HG03108 (cell line): Measurements from ENCODE around the gene ASCC3.
A peak's percentile ranks its signal among the peaks of the same experiment; 100 is the strongest.

Source experiments
- ATAC-seq: cut with Tn5 transposase; IDR thresholded peaks from one replicate; pipeline ENCODE4 v1.9.1; 2021; ENCODE audit warnings: moderate library complexity; ENCODE audit not compliant: unreplicated experiment

Gene ASCC3

DNA sequence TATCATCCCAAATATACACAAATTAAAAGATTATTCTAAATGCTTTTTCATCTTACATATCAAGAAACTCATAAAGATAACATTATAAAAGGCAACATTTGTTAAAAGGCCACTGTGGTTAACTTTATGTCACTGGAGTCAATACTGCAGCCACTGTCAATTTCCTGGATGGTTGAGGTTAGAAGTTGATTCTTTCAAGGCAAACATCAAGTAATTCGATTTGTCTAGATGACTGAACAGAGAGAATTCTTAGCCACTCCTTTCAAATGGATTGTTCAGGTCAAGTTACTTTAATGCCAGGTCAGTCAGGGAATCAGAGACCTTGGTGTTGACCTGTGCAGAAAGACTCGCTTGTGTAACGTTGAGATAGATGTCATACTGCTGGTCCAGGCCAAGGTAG, 372.0 kb downstream of the ASCC3 start:
- ATAC-seq: no peak

DNA sequence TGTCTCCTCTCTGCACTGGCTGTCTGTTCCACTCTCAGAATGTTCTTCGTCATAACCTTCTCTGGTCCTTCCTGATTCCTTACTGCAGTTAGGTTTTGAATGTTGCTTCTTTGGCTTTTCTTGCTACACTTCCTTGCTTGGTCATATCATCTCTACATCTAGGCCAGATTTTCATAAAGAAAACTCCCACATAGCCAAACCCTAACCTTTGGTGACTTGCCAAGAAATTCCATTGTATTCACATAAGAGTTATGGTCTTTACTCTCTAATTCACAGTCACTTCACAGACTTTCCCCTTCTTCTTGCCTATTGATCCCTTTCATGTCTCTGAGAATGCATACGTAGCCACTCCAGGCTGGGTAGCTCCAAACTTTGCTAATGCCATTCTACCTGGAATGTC, 374.5 kb downstream of the ASCC3 start:
- no peak for ATAC-seq

DNA sequence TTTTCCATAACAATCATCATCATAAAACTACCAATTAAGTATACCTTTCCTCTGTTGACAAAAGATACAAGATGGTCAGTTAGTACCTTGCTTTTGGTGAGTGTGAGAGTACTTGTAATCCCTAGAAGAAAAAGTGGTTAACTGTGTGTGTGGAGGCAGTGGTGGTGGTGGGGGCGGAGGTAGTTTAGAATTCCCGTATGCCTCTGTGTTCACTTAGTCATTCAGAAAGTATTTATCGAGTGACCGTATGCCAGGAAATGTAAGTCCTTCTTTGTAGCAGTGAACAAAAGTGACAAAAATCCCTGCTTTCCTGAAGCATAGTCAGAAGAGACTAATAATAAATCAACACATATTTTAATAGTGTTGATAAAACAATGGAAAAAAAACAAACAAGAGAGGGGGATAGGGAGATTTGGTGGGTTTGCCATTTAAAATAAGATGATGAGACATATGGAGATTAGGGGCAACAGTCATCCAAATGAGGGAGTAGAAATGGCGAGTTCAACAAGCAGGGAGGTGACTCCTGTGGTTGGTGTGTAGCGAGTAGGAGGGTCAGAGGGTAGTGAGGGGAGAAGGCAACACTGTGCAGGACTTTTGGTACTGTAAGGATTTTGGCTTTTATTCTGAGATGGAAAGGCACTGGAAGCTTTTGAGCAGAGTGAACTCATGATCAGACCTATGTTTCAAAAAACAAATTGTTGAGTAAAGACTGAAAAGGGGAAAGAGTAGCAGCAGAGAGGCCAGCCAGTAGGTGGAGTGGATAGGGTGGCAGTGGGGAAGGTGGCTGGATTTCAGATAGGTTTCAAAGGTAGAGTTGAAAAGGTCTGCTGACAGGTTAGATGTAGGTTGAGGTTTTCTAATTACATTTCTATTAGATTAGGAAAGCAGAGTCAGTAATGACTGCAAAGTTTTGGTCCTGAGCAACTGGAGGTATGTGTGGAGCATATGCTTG, 376.1 kb downstream of the ASCC3 start:
- ATAC-seq: no peak

GRCh38 chr6:100503043-100503705, 378.0 kb downstream of the ASCC3 start:
- ATAC-seq: no peak

DNA sequence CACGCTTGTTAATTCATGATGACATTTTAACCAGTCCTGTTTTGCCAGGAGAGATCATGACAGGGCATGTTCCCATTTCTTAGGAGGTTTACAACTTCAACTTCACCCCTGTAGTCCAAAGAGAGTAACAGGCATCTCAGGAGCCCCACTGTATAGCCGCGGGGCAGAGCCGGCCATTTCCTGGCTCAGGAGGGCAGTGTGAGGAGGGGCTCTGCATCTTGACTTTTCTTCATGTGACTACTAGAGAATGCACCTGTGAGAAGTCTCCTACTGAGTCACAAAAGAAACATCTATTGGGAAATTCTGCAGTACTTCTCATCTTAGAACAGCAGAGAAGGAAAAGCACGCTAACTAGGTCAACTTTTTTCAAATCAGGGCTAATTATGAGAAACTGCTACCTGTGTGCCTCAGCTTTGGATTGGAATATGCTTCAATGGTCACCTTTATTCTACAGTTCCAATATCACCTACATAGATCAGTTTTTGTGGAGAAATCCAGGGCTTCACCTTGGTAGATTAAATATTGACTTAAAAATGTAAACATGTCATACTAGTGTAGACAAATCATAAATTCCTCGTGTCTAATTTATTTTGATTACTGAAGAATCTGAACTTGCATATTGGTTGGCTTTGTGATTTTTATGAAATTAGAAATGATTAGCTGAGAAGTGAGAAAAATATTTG, 387.8 kb downstream of the ASCC3 start:
- no peak for ATAC-seq

- no peak for ATAC-seq
Measured at GRCh38 chr6:100491952-100492670, 389.0 kb downstream of the ASCC3 start.

DNA sequence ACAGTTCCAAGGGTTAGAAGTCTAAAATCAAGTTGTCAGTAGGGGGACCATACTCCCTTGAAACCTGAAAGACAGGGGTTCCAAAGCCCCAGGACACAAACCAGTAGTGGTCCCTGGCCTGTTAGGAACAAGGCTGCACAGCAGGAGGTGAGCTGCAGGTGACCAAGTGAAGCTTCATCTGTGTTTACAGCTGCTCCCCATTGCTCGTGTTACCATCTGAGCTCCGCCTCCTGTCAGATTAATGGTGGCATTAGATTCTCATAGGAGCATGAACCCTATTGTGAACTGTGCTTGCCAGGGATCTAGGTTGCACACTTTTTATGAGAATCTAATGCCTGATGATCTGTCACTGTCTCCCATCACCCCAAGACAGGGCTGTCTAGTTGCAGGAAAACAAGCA, 391.1 kb downstream of the ASCC3 start:
- ATAC-seq: no peak

DNA sequence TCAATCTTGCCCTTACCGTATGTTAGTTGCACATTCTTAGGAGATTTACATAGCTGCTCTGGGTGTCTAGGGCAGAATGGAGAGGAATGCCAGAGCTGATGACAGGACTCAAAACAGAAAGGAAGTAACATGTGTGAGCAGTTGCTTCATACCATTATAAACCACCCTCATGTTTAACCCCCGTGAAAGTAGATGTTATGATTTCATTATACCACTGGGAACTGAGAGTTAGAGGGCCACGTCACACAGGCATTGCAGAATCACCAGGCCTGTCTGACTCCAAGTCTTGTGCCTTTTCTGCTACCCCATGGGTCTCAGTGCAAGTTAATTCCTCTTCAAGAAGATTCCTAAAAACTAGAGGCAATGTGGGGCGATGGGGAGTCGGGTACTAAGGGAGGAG, 392.9 kb downstream of the ASCC3 start:
- ATAC-seq: no peak

DNA sequence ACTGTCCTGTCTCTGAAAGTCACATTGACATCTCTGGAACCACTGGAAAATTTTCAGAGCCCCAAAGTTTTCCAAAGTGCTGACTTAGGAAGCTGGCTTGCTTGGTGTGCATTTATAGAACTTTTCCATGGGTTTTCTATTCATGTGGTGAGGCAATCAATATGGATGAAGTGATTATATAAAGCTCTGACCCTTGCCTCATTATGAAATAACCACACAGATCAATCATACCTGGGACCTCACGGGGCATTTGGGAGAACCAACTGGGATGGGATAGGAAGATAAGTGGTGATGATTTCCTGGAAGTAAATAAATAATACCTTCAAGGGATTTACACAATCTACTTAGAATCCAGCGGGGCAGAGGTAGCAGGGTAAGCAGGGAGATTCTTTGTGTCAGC, 393.5 kb downstream of the ASCC3 start:
- no peak for ATAC-seq

GRCh38 chr6:100485268-100485667, 395.9 kb downstream of the ASCC3 start:
- ATAC-seq: no peak

DNA sequence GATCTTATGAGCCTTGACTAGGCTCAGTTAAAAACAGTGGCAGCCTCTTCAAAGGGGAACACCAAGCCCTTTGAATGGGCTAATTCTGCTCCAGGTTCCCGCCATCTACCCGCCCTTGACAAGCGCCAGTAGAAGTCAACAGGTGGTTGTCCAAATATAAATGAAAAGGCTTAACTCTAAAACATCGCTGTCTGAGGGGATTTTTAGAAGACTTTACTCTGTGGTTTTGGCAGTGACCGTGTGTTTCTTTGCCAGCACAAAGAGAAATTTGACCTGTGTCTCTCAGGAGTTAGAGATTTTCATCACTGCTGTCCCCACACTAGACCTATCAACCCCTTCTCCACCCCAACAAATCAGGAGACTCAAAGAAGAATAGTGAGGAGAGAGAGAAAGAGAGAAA, 396.7 kb downstream of the ASCC3 start:
- peak; percentile 43 for ATAC-seq

- no peak for ATAC-seq
Measured at GRCh38 chr6:100482698-100483097, 398.4 kb downstream of the ASCC3 start.

- peak; percentile 39 for ATAC-seq
Measured at GRCh38 chr6:100479179-100480035, 401.7 kb downstream of the ASCC3 start.

- peak; percentile 65 for ATAC-seq
Measured at GRCh38 chr6:100475554-100476320, 405.4 kb downstream of the ASCC3 start.

DNA sequence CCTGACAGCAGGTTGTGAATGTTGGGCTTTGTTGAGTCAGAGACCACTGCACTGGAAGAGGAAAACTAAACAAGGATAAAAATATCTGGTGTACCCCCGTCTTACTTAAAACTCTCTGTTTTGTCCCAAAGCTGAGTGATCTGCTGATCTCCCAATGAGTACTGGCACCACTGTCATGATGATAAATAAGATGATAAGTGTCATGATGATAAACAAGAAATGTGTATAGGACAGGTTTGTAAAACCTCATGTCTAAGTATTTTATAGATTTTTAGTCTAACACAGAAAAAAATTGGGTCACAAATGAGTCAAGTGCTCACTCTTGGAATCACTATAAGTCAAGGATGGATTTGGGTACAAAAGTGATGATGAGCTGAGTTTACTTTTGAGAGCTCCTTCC, 407.9 kb downstream of the ASCC3 start:
- no peak for ATAC-seq

DNA sequence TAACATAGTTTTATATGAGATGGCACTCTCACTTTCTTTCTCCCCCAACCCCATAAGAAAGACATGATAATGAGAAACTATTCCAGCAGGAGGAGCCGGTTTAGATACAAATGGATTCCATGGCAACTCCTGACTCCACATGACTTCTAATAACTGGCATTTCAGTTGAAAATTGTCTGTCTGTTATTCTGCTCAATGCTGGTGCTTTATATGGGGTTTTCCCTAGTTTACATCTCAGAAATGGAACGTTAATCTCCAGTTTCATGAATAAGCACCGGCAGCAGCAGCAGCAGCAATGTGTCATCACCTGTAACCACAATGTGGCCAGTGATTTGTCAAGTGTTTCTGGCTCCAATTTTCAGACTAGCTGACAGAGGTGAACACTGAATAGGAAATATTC, 408.5 kb downstream of the ASCC3 start:
- peak; percentile 92 for ATAC-seq

GRCh38 chr6:100470422-100471120, 410.6 kb downstream of the ASCC3 start:
- ATAC-seq: no peak

DNA sequence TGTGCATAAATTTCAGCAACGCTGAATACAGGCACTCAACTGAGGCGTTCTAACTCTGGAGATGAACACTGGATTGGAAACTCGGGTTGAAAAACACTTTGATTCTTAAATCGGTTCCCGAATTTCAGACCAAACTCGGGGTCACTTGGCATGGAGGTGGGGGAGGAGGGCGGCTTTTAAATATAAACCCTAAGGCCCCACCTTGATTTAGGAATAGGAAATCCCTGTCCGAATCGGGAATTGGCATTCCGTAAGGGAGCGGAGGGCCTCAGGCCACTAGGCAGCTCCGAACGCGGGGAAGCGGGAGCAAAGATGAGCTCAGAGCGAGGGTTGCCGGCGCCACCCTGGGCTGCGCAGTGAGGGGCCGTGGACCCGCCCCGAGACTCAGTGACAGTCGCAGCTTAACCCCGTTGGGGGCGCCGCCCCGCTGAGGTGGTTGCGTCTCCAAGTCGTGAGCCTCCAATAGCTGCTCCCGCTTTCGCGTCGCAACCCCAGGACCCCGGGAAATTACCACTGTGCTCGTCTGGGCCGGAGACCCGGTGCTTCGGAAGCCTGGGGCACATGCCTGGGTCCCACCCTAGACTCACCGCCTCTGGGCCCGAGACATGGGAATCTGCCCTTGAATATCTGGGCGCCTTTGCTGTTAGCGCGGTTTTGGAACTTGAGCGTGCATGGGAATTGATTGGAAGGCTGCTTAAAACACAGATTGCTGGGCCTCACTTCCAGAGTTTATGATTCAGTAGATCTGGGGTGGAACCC, 411.8 kb downstream of the ASCC3 start:
- no peak for ATAC-seq
